GM21423 (cell line): Measurements from ENCODE around the gene ST8SIA3.

ENCODE experiments used
- ATAC-seq: cut with Tn5 transposase; IDR thresholded peaks from one replicate; pipeline ENCODE4 v1.9.1; 2021; ENCODE audit warnings: mild to moderate bottlenecking, moderate library complexity; ENCODE audit not compliant: unreplicated experiment

The ST8SIA3 gene

GRCh38 chr18:57352271-57352701 is at the start of gene ST8SIA3:
Gene ST8SIA3, plus strand, starts transcription at chr18:57352557. Its CDS starts 290 bp downstream, at chr18:57352847.
- ATAC-seq, result no peak

GRCh38 chr18:57311472-57311871 is 40.9 kb upstream of the ST8SIA3 start:
- no peak for ATAC-seq

- ATAC-seq, result no peak
Observed at GRCh38 chr18:57312346-57313144, 39.8 kb upstream of the ST8SIA3 start.

- no peak for ATAC-seq
Observed at GRCh38 chr18:57320603-57321002, 31.8 kb upstream of the ST8SIA3 start.

GRCh38 chr18:57325491-57326166 is 26.7 kb upstream of the ST8SIA3 start:
- no peak for ATAC-seq

GRCh38 chr18:57326718-57327323 is 25.5 kb upstream of the ST8SIA3 start:
- ATAC-seq, result no peak

- ATAC-seq, result no peak
Observed at GRCh38 chr18:57328665-57329064, 23.7 kb upstream of the ST8SIA3 start.

GRCh38 chr18:57329856-57330255 is 22.5 kb upstream of the ST8SIA3 start:
- ATAC-seq, result no peak

GRCh38 chr18:57331718-57332117 is 20.6 kb upstream of the ST8SIA3 start:
- ATAC-seq, result no peak

- no peak for ATAC-seq
Observed at GRCh38 chr18:57333940-57334339, 18.4 kb upstream of the ST8SIA3 start.

- ATAC-seq, result no peak
Observed at GRCh38 chr18:57334383-57334782, 18.0 kb upstream of the ST8SIA3 start.

- no peak for ATAC-seq
Observed at GRCh38 chr18:57336343-57336742, 16.0 kb upstream of the ST8SIA3 start.

- no peak for ATAC-seq
Observed at GRCh38 chr18:57337890-57338289, 14.5 kb upstream of the ST8SIA3 start.

- ATAC-seq, result no peak
Observed at GRCh38 chr18:57343833-57344232, 8.5 kb upstream of the ST8SIA3 start.

GRCh38 chr18:57346876-57347275 is 5.5 kb upstream of the ST8SIA3 start:
- ATAC-seq, result no peak

GRCh38 chr18:57347784-57348183 is 4.6 kb upstream of the ST8SIA3 start:
- ATAC-seq, result no peak

- no peak for ATAC-seq
Observed at GRCh38 chr18:57352761-57353136, 392 bp downstream of the ST8SIA3 start.

- no peak for ATAC-seq
Observed at GRCh38 chr18:57353137-57353939, 981 bp downstream of the ST8SIA3 start.

GRCh38 chr18:57353940-57354461 is 1.6 kb downstream of the ST8SIA3 start:
- no peak for ATAC-seq

- ATAC-seq, result no peak
Observed at GRCh38 chr18:57359433-57359832, 7.1 kb downstream of the ST8SIA3 start.

- ATAC-seq, result no peak
Observed at GRCh38 chr18:57362714-57363113, 10.4 kb downstream of the ST8SIA3 start.
